Left renal cortex interstitium (tissue), 4 donors: ENCODE data around the gene OR56B1. TPM values are rescaled to one million over a fixed set of nuclear protein-coding genes. Genes with fewer than 3 reads are reported as not detected.

Experiments
- DNase-seq, 4 donors: peaks; one replicate each; pipeline ENCODE4 v3.0.0-alpha.2; 2013; ENCODE audit warnings: low read depth in 4 of 4, low spot score in 2 of 4, missing footprints in 1 of 4
- polyA plus RNA-seq, 4 donors: library from polyadenylated mRNA; unstranded; fragments of 120-200 nt; gene quantifications; one replicate each; pipeline ENCODE4 v1.2.1, GENCODE V29; 2013; ENCODE audit not compliant: insufficient read length in 4 of 4

The OR56B1 gene
- polyA plus RNA-seq, 4 donors: not detected

DNA sequence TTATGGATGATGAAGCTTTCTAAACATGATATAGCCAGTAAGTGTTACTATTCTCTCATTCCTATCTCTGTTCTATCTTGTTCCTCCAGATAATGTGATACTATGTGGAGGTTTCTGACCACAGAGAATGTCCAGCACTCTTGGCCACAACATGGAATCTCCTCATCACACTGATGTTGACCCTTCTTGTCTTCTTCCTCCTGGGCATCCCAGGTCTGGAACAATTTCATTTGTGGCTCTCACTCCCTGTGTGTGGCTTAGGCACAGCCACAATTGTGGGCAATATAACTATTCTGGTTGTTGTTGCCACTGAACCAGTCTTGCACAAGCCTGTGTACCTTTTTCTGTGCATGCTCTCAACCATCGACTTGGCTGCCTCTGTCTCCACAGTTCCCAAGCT, 9.9 kb upstream of the OR56B1 start:
- DNase-seq: no peak

DNA sequence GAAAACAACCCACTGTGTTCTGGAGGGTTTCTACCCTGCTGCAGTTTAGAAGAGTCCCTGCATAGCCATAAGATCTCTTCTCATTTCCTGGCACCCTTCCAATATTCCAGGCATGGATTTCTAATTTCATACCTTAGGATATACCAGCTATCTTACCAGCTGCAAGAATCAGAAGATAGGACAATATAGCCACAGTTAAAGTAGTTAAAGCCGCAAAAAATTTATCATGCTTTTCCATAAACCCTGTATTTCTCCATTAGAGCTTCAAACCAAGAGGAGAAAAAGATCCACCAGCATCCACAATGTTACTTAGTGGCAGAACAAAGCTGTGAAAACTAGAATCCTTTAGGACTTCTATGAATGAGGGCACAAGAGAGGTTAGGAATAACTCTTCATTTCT, 8.6 kb upstream of the OR56B1 start:
- no peak for DNase-seq

GRCh38 chr11:5737091-5737490, 843 bp downstream of the OR56B1 start:
- no peak for DNase-seq

GRCh38 chr11:5737670-5738392, 1.6 kb downstream of the OR56B1 start:
- DNase-seq: no peak

- no peak for DNase-seq
Measured at GRCh38 chr11:5738431-5738830, 2.2 kb downstream of the OR56B1 start.

GRCh38 chr11:5746614-5747013, 10.4 kb downstream of the OR56B1 start:
- DNase-seq: no peak

GRCh38 chr11:5749836-5750235, 13.6 kb downstream of the OR56B1 start:
- no peak for DNase-seq

- no peak for DNase-seq
Measured at GRCh38 chr11:5753943-5754342, 17.7 kb downstream of the OR56B1 start, which contains the start of gene OR52N4. Gene OR52N4, plus strand, starts transcription at chr11:5754243. Its CDS starts 498 bp downstream, at chr11:5754741.

DNA sequence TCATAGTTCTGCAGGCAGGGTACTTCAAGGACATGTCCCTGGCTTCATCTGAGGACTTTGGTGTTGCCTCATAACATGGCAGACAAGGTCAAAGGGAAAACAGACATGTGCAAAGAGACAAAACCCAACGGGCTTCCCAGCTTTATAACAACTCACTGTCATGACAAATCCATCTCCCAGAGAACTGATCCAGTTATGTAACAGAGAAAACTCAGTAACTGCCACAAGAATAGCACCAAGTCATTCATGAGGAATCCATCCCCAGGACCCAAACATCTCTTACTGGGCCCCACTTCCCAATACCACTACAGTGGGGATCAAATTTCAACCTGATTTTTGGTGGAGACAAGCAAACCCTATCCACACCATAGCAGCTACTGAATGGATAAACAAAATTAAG, 30.8 kb downstream of the OR56B1 start:
- DNase-seq: no peak

- DNase-seq: no peak
Measured at GRCh38 chr11:5783255-5783654, 47.0 kb downstream of the OR56B1 start, which contains the start of gene OR52N5. Gene OR52N5, minus strand, starts transcription at chr11:5783355. Its CDS starts 4,721 bp downstream, at chr11:5778634.

Other genes starting within 250 kb of the OR56B1 start
- gene OR52D1, start 247.8 kb upstream of the OR56B1 start, polyA plus RNA-seq: not detected
- gene UBQLN3, start 226.5 kb upstream of the OR56B1 start, polyA plus RNA-seq: not detected
- gene UBQLNL, start 219.7 kb upstream of the OR56B1 start, polyA plus RNA-seq: 1 to 10 TPM in 1 of 4 donors, under 1 TPM in 3; 0.30 to 1.0 (median 0.71) TPM
- gene OR52H1, start 187.9 kb upstream of the OR56B1 start, polyA plus RNA-seq: not detected
- under 1 TPM in 2 of 4 donors, not detected in 2; 0.09 to 0.25 TPM for gene OR52B6, start 155.6 kb upstream of the OR56B1 start, polyA plus RNA-seq
- gene TRIM6, start 139.8 kb upstream of the OR56B1 start, polyA plus RNA-seq: 10 to 100 TPM; 11.8 to 65.1 (median 35.7) TPM
- 10 to 100 TPM in 1 of 4 donors, 1 to 10 TPM in 3; 6.1 to 12.6 (median 9.3) TPM for gene TRIM34, start 111.4 kb upstream of the OR56B1 start, polyA plus RNA-seq
- gene TRIM5, start 51.4 kb upstream of the OR56B1 start, polyA plus RNA-seq: 10 to 100 TPM; 35.3 to 52.4 (median 41.9) TPM
- gene TRIM22, start 46.7 kb upstream of the OR56B1 start, polyA plus RNA-seq: 10 to 100 TPM in 2 of 4 donors, 1 to 10 TPM in 2; 6.8 to 11.9 (median 10.3) TPM
- gene OR52N4, start 17.8 kb downstream of the OR56B1 start, polyA plus RNA-seq: not detected
- not detected for gene OR52N5, start 46.9 kb downstream of the OR56B1 start, polyA plus RNA-seq
- gene OR52N1, start 54.8 kb downstream of the OR56B1 start, polyA plus RNA-seq: not detected
- gene OR52N2, start 72.5 kb downstream of the OR56B1 start, polyA plus RNA-seq: not detected
- not detected for gene OR52E6, start 105.4 kb downstream of the OR56B1 start, polyA plus RNA-seq
- not detected for gene OR52E8, start 121.2 kb downstream of the OR56B1 start, polyA plus RNA-seq
- gene OR52E4, start 144.2 kb downstream of the OR56B1 start, polyA plus RNA-seq: under 1 TPM in 2 of 4 donors, not detected in 2; 0.06 to 0.07 TPM
- gene OR52E5, start 156.8 kb downstream of the OR56B1 start, polyA plus RNA-seq: not detected
- not detected for gene OR56A3, start 205.8 kb downstream of the OR56B1 start, polyA plus RNA-seq
- gene OR56A5, start 232.0 kb downstream of the OR56B1 start, polyA plus RNA-seq: not detected